GM21737 (cell line): ENCODE data around the gene DAPK2.

ENCODE experiments used
- ATAC-seq: cut with Tn5 transposase; IDR thresholded peaks from one replicate; pipeline ENCODE4 v1.9.1; 2021; ENCODE audit warnings: mild to moderate bottlenecking, moderate library complexity; ENCODE audit not compliant: unreplicated experiment

The DAPK2 gene

DNA sequence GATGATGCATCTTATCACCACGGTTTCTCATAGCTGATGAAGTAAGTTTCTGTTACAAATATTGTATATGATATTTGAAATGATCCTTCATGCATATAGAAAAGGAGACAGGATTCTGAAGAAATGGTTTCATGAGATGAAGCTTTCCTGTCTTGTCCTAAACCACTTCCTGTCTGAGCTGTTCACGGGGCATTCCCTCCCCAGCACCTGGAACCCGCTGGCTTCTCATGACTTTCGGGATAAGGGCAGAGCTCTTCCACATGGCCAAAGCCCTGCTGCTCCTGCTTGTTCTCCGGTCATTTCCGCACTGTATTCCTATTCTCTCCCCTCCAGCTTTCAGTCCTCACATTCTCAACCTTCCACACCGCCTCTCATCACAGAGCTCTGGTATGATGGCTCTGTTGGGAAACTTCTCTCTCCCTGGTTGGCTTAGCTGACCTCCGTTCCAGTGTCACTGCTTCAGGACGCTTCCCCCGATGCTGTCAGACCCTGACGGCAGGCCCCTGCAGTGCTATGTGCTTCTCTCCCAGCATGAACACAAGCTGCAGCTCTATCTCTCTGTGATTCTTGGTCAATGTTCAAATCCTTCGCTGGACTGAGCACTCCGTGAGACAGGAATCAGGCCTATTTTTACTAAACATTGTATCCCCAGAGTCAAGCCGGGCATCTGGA is 125.6 kb downstream of the DAPK2 start:
- no peak for ATAC-seq

DNA sequence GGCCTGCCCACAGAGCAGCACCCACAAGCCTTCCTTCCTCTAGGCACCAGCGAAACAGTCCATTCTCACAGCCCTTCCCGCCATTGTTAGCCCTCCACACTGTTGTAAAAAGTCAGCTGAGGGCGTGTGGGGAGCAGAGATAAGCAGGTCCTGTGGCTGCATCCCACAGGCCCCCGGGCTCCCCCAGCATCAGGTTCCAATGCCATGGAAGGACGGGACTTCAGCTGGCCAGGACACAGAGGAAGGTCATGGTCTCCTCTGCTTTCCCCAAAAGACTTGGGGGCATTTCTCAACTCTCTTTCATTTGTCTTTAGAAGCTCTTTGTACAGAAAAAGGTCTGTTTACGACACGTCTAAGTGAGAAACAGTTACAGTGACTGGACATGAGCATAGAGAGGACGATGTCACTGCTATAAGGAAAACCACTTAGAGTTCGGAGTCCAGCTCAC is 127.4 kb downstream of the DAPK2 start:
- no peak for ATAC-seq

DNA sequence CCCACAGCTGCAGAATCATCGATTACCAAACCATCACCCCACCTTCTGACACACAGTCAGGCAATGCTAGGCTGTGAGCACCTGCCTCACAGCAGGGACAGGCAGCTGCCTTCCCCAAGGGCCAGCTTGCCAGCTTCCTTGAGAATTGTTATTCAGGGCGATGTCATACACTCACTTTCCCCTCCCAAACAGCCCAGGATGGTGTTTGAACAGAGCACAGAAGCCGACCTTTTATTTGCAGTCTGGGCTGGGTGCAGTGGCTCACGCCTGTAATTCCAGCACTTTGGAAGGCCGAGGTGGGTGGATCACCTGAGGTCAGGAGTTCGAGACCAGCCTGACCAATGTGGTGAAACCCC is 128.0 kb downstream of the DAPK2 start:
- ATAC-seq, result no peak

DNA sequence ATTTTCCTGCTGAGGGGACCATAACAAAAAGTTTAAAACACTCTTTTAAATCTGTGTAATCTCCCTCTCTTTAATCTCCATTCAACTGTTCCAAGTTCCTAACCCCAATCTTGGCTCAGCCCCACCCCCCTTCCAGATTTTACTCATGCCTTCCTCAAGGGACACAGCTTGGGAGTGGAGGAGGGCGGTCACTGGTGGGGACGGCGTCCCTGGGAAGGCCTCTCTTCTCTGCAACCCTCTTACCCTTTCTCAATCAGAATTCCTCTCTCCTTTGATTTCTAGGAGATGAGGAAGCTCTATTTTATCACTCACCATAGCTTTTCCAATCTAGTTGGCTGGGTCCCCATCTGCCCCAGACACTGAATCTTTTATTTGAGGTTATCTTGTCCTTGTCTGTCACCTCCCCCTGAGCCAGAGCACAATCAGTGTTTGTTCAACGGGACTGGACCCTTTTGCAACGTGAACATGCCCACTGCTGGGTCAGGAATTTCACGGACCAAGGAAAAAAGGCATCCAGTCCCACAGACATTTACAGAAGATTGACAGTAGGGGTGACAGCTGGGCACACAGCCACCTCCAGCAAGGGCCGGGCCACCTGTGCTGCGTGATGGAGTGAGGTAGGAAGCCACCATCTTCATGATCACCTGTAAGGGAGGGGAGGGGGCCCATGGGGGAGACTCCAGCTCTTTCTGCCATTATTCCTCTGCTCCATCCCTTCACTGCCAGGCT is 128.5 kb downstream of the DAPK2 start:
- ATAC-seq, result no peak

DNA sequence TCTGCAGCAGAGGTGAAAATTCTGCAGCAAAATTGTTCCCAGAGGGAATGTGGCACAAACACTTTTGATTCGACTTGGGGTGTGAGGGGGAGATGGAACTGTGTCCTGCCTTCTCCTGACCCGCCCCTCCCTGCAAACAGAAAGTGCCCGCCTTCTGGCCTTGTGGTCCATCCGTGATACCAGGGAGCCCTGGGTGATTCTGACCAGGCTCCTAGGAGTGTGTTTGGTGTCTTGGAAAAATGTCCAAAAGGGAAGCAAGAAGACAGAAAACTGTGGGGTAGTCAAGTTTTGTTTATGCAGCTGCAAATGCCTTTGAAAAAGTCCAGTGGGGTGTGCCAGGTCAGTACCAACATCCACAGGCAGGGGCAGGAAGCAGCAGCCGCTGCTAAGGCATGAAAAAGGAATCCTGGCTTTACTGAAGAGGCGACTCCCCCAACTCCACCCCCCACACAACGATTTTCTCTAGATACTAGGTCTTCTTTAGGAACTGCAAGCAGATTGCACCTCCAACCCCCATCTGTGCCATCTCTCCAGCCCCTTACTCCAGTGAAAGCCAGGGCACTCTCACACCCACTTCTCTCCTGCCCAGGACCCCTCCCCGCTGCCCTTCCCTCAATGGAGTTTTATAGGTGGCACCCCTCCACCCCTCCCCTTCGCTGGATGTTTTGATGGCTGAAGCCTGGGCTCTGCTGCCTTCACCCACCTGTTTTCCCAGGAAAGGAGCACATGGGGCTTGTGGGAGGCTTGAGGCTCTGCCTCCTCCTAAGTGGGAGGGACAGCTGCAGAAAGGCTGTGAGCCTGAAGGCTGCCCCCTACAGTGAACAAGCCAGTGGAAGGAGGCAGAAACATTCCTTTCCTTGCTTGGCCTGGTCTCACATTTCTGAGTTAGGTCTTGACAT is 130.2 kb downstream of the DAPK2 start:
- ATAC-seq, result no peak

DNA sequence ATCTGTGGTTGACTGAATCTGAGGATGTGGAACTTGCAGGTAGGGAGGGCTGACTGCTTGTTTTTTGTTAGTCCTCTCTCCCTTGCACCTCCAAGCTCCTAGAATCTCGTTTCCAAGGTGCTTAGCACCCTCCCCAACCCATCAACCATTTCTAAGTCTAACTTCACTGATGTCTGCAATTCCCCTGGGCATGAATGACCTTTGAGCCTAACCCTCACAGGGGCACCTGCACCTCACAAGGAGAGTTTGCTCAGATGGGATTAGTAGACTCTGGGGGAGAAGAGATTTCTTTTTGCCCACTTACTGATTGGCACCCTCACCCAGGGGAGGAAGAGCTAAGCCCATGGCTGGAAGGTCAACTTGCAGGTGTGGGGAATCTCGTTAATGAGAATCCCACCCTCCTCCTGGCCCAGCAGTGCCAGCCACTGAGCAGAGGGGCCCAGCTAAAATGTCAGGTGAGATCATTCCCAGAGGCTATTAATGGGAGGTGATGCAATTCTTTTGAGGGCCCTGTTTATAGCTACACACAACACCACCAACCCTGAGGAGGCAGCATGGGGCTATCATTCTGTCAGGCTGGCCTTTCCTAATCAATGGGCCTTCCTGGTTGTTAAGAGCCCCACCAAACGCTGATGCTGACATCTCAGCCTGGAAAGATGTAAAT is 130.9 kb downstream of the DAPK2 start:
- no peak for ATAC-seq

DNA sequence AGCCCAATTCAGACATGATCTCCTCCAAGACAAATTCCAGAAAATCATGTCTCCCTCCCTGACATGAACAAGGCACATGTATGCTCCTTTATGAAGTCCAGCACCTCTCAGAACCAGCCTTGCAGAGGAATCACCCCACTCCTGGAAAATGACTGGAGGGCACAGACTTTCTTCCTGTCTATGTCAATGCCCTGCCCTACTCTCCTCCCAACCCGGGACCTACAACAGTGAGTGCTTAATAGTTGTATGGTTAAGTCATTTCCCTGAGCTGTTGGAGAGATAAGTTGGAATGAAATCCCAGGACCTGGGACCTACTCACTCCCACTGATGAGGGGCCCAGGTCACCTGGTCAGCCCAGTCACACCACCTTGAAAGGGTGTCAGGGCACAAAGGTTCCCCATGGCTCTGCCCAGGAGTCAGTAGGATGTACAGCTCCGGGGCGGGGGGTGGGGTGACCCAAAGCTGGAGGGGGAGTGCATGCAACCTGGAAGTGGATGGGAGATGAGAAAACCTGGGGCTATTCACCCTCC is 132.4 kb downstream of the DAPK2 start:
- ATAC-seq, result no peak

DNA sequence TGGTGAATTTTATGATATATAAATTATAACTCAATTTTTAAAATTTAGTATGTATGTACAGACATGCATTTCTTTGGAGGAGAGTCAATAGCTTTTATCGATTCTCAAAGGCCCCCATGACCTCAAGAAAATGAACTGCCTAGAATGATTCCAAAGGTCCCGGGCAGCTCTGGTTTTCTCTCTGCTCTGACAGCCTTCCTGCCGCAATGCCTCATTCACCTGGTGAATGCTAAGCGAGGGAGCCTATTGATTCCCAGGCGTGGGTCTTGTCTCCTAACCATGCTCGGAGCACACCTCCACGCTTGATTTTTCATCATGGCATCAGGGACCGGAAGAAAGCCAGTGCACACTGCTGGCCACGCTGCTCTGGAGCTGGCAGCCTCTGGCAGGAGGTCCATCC is 132.9 kb downstream of the DAPK2 start:
- ATAC-seq, result no peak

DNA sequence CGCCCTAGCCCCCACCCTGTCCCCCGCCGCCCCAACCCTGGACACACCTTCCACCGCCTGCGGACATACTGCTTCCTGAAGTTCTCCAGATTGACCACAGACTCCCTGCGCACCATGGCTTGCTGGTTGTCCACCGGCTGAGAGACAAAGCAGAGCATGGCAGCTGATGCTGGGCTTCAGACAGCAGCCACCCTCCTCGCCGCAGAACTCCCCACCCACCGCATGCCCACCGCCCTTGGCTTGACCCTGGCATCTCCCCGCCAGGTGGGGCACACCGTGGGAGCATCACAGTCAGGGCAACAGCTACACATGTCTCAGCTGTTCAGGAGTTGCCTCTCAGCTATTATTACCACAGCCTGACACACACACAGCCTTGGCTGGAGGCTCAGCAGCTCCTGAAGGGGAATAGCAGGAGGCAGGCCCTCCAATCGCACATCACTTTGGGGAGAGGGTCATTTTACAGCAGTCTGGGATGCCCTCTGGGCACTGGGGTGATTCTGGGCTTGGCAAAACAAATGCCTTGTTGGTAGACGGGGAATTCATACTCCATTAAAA is 134.1 kb downstream of the DAPK2 start:
- no peak for ATAC-seq

DNA sequence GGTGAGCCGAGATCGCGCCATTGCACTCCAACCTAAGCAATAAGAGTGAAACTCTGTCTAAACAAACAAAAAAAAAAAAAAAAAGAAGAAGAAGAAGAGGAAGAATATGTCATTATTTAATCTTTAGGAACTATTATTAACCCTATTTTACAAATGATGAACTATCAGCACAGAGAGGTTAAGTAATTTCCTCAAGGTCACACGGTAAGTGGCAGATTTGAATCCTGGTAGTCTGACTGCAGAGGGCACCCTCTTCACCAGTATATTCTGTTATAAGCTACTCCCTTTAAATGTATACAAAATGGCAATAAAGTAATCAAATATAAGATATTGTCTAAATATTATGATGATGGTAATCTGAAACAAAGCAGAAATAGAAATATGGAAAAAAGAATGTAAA is 135.1 kb downstream of the DAPK2 start:
- no peak for ATAC-seq

DNA sequence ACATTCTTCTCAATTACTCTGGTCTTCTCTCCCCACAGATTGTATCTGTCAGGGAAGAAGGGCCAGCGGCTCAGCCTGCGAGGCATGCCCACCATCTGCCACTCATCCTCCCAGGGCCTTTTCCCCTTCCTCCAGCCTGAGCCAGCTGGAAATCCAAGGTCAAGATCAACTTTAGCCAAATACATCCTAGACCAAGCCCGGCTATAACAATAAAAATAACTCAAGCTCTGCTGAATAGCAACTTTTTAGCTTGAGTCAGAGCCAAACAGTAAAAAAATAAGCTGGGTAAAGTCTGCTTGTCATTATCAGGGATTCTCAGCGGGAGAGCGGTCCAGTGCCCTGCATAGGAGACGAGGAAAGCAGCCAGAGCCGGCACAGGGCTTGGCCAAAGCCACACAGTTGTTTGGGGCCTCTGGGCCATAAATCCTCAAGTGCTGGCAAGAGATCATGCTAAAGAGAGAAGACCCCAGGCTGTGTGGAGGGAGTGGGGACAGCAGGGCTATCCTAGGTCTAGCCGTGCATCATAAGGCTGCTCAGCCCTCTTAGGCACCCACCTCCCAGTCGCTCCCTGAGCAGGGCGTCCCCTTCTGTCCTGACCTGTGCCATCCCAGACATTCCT is 136.4 kb downstream of the DAPK2 start:
- no peak for ATAC-seq

DNA sequence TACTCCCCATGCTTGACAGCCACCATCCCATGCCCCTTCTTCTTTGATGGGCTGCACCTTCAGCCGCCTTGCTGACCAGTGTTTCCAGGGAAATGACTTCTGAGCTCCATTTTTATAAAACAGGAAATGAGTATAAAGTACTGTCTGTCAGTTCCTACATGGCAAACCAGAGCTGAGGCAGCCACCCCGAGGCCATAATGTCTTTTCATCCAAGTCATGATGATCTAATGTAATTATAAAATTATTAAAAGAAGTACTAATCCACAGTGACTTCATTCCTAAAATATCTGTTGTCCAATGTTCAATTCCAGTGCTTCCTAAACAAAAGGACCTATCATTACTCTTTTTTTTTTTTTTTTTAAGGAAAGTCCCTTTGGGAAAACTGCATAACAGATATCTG is 137.3 kb downstream of the DAPK2 start:
- no peak for ATAC-seq

DNA sequence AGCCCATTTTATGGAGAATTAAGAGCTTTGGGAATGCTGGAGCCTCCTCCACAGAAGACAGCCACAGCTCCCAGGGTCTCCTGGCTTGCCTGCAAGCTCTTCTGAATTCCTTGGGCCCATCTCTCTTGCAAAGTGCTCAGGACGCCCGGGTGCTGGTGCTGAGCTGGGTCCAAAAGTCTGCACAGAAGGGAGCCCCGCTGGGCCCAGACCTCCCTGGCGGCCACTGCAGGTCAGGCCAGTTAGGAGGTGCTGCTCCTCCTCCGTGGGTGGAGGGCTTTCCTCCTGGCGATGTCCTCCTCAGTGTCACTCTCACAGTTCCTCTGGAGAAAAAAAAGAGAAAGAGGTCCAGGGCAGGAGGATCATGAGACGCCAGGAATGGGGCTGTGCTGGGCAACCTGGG is 138.0 kb downstream of the DAPK2 start:
- ATAC-seq, result no peak

DNA sequence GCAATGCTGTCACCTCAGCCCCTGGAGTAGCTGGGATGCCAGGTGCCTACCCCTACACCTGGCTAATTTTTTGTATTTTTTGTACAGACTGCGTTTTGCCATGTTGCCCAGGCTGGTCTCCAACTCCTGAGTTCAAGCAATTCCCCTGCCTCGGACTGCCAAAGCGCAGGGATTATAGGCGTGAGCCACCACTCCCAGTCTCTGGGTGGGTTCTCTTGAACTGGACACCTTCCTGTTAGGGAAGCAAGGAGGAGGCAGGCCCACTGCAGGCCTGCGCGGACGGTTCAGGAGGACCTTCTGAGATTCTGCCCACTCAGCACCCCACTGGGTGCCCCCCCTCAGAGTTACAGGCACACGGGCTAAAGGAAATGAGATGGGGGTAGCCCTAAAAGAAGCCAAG is 138.8 kb downstream of the DAPK2 start:
- ATAC-seq, result no peak

DNA sequence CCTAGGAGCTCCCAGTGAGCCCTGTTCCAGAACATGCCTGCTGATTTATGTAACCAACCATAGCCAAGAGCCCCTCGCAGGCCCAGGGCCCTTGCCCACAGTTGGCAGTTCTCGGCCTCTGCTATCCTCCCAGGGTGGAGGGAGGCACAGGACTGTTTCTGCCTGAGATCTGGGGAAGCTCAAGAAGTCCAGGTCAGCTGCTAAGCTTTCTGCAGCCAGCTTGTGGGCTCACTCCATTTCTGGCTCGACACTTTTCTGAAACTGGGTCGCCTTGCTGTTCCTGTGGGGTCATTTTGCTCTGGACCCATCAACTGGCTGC is 140.1 kb downstream of the DAPK2 start:
- ATAC-seq, result no peak

DNA sequence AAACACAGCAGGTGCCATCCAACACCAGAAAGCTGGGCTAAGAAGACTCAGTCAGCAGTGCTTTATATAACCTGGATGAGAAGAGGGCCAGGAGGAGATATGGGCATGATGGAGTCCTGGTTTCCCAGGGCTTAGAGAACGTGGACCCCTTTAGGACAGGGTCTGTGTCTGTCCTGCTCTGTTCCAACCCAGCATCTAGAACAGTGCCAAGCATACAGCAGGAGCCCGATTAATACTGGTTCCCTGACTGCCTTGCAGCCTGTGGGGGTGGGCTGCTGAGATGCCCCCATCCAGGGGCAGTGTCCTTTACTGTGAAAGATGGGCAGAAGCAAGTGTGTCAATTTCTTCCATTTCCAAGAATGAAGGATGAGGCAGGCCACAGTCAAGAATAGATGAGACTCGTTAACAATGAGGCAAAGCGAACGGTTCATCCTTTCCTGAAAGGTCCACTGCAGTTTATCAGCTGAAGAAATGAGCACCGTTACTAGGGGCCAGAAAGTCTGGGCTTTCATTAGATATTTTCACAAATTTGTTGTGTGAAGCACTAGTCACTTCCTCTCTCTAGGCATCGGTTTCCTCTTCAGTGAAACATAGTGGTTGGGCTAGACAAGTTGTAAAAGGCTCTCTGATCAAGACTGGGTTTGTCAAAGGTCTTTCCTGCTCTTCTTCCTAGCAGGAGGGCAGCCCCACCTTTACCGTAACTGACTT is 140.6 kb downstream of the DAPK2 start:
- no peak for ATAC-seq

DNA sequence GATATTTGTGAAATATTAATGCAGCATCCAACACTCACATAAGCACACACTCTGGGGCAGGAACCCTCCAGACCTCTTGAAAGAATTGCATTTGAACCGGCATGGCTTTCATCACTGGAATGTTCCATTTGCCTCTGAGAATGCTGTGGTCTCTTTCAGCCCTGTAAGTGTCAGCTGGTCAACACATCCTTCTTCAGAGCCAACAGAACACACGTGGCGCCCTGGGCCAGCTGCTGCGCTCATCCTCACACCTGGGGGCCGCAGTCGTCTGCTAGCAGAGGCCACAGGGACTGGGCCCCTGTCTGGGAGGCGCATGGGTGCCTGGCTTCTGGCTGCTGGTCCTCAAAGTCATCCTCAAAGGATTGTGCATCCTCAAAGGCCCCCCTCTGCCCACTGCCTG is 141.2 kb downstream of the DAPK2 start:
- no peak for ATAC-seq

DNA sequence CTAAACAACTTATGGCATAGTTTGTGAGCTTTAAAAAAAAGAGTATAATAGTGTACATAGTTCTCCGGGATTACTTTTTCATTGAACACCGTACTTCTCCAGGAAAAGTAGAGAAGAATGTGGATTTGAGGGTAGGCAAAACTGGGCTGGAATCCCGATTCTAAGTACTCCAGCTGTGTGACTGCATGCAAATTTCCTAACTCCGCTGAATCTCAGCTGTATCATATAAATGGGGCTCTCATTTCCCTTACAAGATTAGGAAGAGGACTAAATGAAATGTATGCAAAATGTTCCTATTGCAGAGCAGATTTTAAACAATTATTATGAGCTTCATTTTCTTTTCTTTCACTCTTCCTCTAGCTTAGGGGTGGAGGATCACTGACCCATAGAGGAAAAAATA is 142.2 kb downstream of the DAPK2 start:
- no peak for ATAC-seq

DNA sequence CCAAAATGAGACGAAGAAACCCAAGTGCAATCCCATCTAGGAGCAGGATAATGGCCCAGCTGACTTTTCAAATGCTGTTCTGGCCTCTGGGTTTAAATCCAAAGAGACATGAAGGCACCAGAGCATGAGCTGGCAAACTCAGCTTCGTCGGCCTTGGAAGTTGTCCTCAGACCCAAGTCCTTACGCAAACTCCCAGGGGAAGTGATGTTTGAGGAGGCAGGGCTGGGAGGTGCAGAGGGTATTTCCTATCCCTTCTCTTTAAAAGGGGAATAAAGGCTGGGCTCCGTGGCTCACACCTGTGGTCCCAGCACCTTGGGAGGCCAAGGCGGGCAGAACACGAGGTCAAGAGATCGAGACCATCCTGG is 143.6 kb downstream of the DAPK2 start:
- ATAC-seq, result no peak
